Activated T-helper 1 cell treated with anti-CD3 and anti-CD28 coated beads, Interleukin-12 subunit alpha, Interleukin-12 subunit beta, Interleukin-2, Interleukin-4 antibody, amounts not matched to agents 30 ng/mL and 10 ng/mL and 1 ng/mL, durations not matched to agents 14 hours and 24 hours and 36 hours (primary cell): ENCODE results near the gene IPO5. TPM values are rescaled to one million over a fixed set of nuclear protein-coding genes. Genes with fewer than 3 reads are reported as not detected.
A peak's percentile ranks its signal among the peaks of the same experiment; 100 is the strongest.

Experiments
- DNase-seq: peaks from one replicate; pipeline ENCODE4 v3.0.0; 2021; ENCODE audit warnings: low spot score
- H3K27ac Mint-ChIP-seq: one replicate; pipeline ENCODE4 v1.8.0; 2021; ENCODE audit warnings: mild to moderate bottlenecking, mixed read lengths
- H3K27me3 Mint-ChIP-seq: one replicate; pipeline ENCODE4 v1.8.0; 2022; ENCODE audit warnings: mild to moderate bottlenecking, moderate library complexity, mixed read lengths; ENCODE audit not compliant: insufficient read depth
- H3K36me3 Mint-ChIP-seq: one replicate; pipeline ENCODE4 v1.8.0; 2021; ENCODE audit warnings: low read depth, mixed read lengths
- H3K4me1 Mint-ChIP-seq: one replicate; pipeline ENCODE4 v1.8.0; 2021; ENCODE audit warnings: low read depth, mixed read lengths
- H3K4me3 Mint-ChIP-seq: one replicate; pipeline ENCODE4 v1.8.0; 2021; ENCODE audit warnings: mild to moderate bottlenecking, moderate library complexity, mixed read lengths
- H3K9me3 Mint-ChIP-seq: one replicate; pipeline ENCODE4 v1.8.0; 2021; ENCODE audit warnings: mixed read lengths
- intact Hi-C: fragments of 100-400 bp; cut with micrococcal nuclease; formaldehyde crosslinking; loops from one replicate; pipeline ENCODE4 v1.15.1; 2024
- total RNA-seq: library from RNA; stranded (reverse); gene quantifications from 2 replicates; pipeline ENCODE4 v1.2.3, GENCODE V29; 2022

The IPO5 gene
- total RNA-seq, 1 donor from 2014 or later = 210 TPM

- no peak overlapping the region for H3K27ac Mint-ChIP-seq
- no peak for DNase-seq
- no peak overlapping the region for H3K4me3 Mint-ChIP-seq
- H3K27me3 Mint-ChIP-seq = peaks cover 28% of the 10 kb centered on the region
- H3K4me1 Mint-ChIP-seq = no peaks in the 10 kb centered on the region
- H3K36me3 Mint-ChIP-seq = no peaks in the 10 kb centered on the region
- no peaks in the 10 kb centered on the region for H3K9me3 Mint-ChIP-seq
- intact Hi-C loops = no loop called here
Observed at GRCh38 chr13:97967226-97967625, 13.8 kb downstream of the IPO5 start.

GRCh38 chr13:97967948-97968347, 14.5 kb downstream of the IPO5 start:
- DNase-seq = no peak
- peaks cover 30% of the 10 kb centered on the region for H3K27me3 Mint-ChIP-seq
- H3K27ac Mint-ChIP-seq = no peak overlapping the region
- intact Hi-C loops = no loop called here
- no peaks in the 10 kb centered on the region for H3K9me3 Mint-ChIP-seq
- no peak overlapping the region for H3K4me3 Mint-ChIP-seq
- H3K4me1 Mint-ChIP-seq = no peaks in the 10 kb centered on the region
- no peaks in the 10 kb centered on the region for H3K36me3 Mint-ChIP-seq

GRCh38 chr13:97971519-97971918, 18.0 kb downstream of the IPO5 start:
- Mint-ChIP-seq H3K36me3 (peaks cover 2% of the 10 kb centered on the region), H3K9me3 (no peaks in the 10 kb centered on the region), H3K4me1 (peaks cover 12% of the 10 kb centered on the region), H3K4me3 (no peak overlapping the region), H3K27me3 (peaks cover 23% of the 10 kb centered on the region), H3K27ac (no peak overlapping the region)
- intact Hi-C loops = loop anchor here (10.0 kb wide), 2 partner anchors 503 to 943 kb away; no protein-coding TSS in a partner anchor
- DNase-seq = no peak

- Mint-ChIP-seq H3K27me3 (peaks cover 16% of the 10 kb centered on the region), H3K4me1 (peaks cover 31% of the 10 kb centered on the region), H3K9me3 (no peaks in the 10 kb centered on the region), H3K27ac (no peak overlapping the region), H3K4me3 (peak overlapping the region; percentile 56), H3K36me3 (peaks cover 5% of the 10 kb centered on the region)
- no peak for DNase-seq
- intact Hi-C loops = loop anchor here (5.0 to 10.0 kb wide), 6 partner anchors 38 to 1228 kb away; partner anchors contain the start of genes MBNL2 and UBAC2
Observed at GRCh38 chr13:97974773-97975172, 21.3 kb downstream of the IPO5 start.

GRCh38 chr13:97975280-97975847, 21.9 kb downstream of the IPO5 start:
- Mint-ChIP-seq H3K4me1 (peaks cover 31% of the 10 kb centered on the region), H3K27me3 (peaks cover 16% of the 10 kb centered on the region), H3K27ac (peak overlapping the region; percentile 98), H3K9me3 (no peaks in the 10 kb centered on the region), H3K36me3 (peaks cover 5% of the 10 kb centered on the region), H3K4me3 (peak overlapping the region; percentile 93)
- no peak for DNase-seq
- intact Hi-C loops = loop anchor here (5.0 to 10.0 kb wide), 6 partner anchors 37 to 1227 kb away; partner anchors contain the start of genes MBNL2 and UBAC2

GRCh38 chr13:97975848-97976609, 22.6 kb downstream of the IPO5 start:
- H3K9me3 Mint-ChIP-seq = no peaks in the 10 kb centered on the region
- peaks cover 7% of the 10 kb centered on the region for H3K36me3 Mint-ChIP-seq
- H3K27me3 Mint-ChIP-seq = peaks cover 13% of the 10 kb centered on the region
- H3K4me1 Mint-ChIP-seq = peaks cover 33% of the 10 kb centered on the region
- intact Hi-C loops = loop anchor here (1.0 to 10.0 kb wide), 11 partner anchors 36 to 1523 kb away; partner anchors contain the start of genes MBNL2 and UBAC2
- peak overlapping the region; percentile 93 for H3K4me3 Mint-ChIP-seq
- peak; percentile 88 for DNase-seq
- peak overlapping the region; percentile 98 for H3K27ac Mint-ChIP-seq

GRCh38 chr13:97976610-97977521, 23.4 kb downstream of the IPO5 start:
- DNase-seq = no peak
- Mint-ChIP-seq H3K36me3 (peaks cover 8% of the 10 kb centered on the region), H3K4me3 (peak overlapping the region; percentile 98)

GRCh38 chr13:97977982-97978381, 24.5 kb downstream of the IPO5 start:
- Mint-ChIP-seq H3K27me3 (peaks cover 1% of the 10 kb centered on the region), H3K36me3 (peaks cover 11% of the 10 kb centered on the region), H3K4me1 (peaks cover 43% of the 10 kb centered on the region), H3K9me3 (no peaks in the 10 kb centered on the region), H3K27ac (no peak overlapping the region), H3K4me3 (peak overlapping the region; percentile 98)
- intact Hi-C loops = loop anchor here (2.0 to 10.0 kb wide), 7 partner anchors 34 to 1521 kb away; partner anchors contain the start of genes MBNL2 and UBAC2
- DNase-seq = no peak

More at GRCh38 chr13:97976610-97977521, 23.4 kb downstream of the IPO5 start:
- no peaks in the 10 kb centered on the region for H3K9me3 Mint-ChIP-seq
- H3K4me1 Mint-ChIP-seq = peaks cover 41% of the 10 kb centered on the region
- intact Hi-C loops = loop anchor here (1.0 to 10.0 kb wide), 11 partner anchors 35 to 1522 kb away; partner anchors contain the start of genes MBNL2 and UBAC2
- H3K27ac Mint-ChIP-seq = peak overlapping the region; percentile 98
- H3K27me3 Mint-ChIP-seq = peaks cover 7% of the 10 kb centered on the region

GRCh38 chr13:97978651-97979050, 25.2 kb downstream of the IPO5 start:
- peak overlapping the region; percentile 98 for H3K4me3 Mint-ChIP-seq
- no peak overlapping the region for H3K27ac Mint-ChIP-seq
- H3K27me3 Mint-ChIP-seq = no peaks in the 10 kb centered on the region
- H3K4me1 Mint-ChIP-seq = peaks cover 43% of the 10 kb centered on the region
- intact Hi-C loops = loop anchor here (5.0 to 10.0 kb wide), 6 partner anchors 34 to 1224 kb away; partner anchors contain the start of genes MBNL2 and UBAC2
- peaks cover 12% of the 10 kb centered on the region for H3K36me3 Mint-ChIP-seq
- no peak for DNase-seq
- H3K9me3 Mint-ChIP-seq = no peaks in the 10 kb centered on the region

- Mint-ChIP-seq H3K27ac (no peak overlapping the region), H3K4me1 (peaks cover 43% of the 10 kb centered on the region), H3K36me3 (peaks cover 13% of the 10 kb centered on the region), H3K27me3 (no peaks in the 10 kb centered on the region), H3K4me3 (no peak overlapping the region), H3K9me3 (no peaks in the 10 kb centered on the region)
- DNase-seq = no peak
- intact Hi-C loops = loop anchor here (5.0 to 10.0 kb wide), 6 partner anchors 33 to 1223 kb away; partner anchors contain the start of genes MBNL2 and UBAC2
Observed at GRCh38 chr13:97979051-97979450, 25.6 kb downstream of the IPO5 start.

- intact Hi-C loops = loop anchor here (5.0 to 10.0 kb wide), 6 partner anchors 33 to 1223 kb away; partner anchors contain the start of genes MBNL2 and UBAC2
- Mint-ChIP-seq H3K27ac (no peak overlapping the region), H3K36me3 (peaks cover 16% of the 10 kb centered on the region), H3K9me3 (no peaks in the 10 kb centered on the region), H3K4me1 (peaks cover 43% of the 10 kb centered on the region), H3K27me3 (no peaks in the 10 kb centered on the region), H3K4me3 (no peak overlapping the region)
- DNase-seq = no peak
Observed at GRCh38 chr13:97979556-97979955, 26.1 kb downstream of the IPO5 start.

GRCh38 chr13:97982286-97982685, 28.8 kb downstream of the IPO5 start:
- Mint-ChIP-seq H3K4me1 (peaks cover 34% of the 10 kb centered on the region), H3K36me3 (peaks cover 27% of the 10 kb centered on the region), H3K9me3 (no peaks in the 10 kb centered on the region), H3K27ac (no peak overlapping the region), H3K4me3 (no peak overlapping the region), H3K27me3 (no peaks in the 10 kb centered on the region)
- DNase-seq = no peak
- intact Hi-C loops = no loop called here
